ENCODE data around the gene C11orf68.

C11orf68 gene

GRCh38 chr11:65871811-65872548, 46.9 kb downstream of the C11orf68 start:
- no peak for DNase-seq (ENCODE audit: low spot score)

GRCh38 chr11:65870706-65871681, 47.9 kb downstream of the C11orf68 start:
- no peak for DNase-seq (ENCODE audit: low spot score)

- DNase-seq (ENCODE audit: low spot score) = no peak
These were observed 48.6 kb downstream of the C11orf68 start for GRCh38 chr11:65870307-65870658.

- no peak for DNase-seq (ENCODE audit: low spot score)
These were observed 49.1 kb downstream of the C11orf68 start for GRCh38 chr11:65869643-65870306.

GRCh38 chr11:65868907-65869306, 50.0 kb downstream of the C11orf68 start:
- no peak for DNase-seq (ENCODE audit: low spot score)

GRCh38 chr11:65868076-65868667, 50.7 kb downstream of the C11orf68 start:
- DNase-seq (ENCODE audit: low spot score) = no peak

GRCh38 chr11:65867284-65868071, 51.4 kb downstream of the C11orf68 start:
- no peak for DNase-seq (ENCODE audit: low spot score)
